ENCODE data around the gene ACP2. TPM values are rescaled to one million over a fixed set of nuclear protein-coding genes. Genes with fewer than 3 reads are reported as not detected.

ACP2 gene
- total RNA-seq, 1 donor from 2014 or later: 22.5 TPM

GRCh38 chr11:47244448-47245350 lies 3.9 kb downstream of the ACP2 start:
- Mint-ChIP-seq H3K27me3 (no peaks in the 10 kb centered on the region), H3K9me3 (no peaks in the 10 kb centered on the region), H3K36me3 (ENCODE audit: low read depth) (peaks cover 74% of the 10 kb centered on the region), H3K4me1 (peaks cover 21% of the 10 kb centered on the region), H3K27ac (peak overlapping the region; percentile 35), H3K4me3 (no peak overlapping the region)
- intact Hi-C loops (cut with micrococcal nuclease): no loop called here
- ATAC-seq (ENCODE audit: low read depth): no peak
- no peak for DNase-seq
- ChIA-PET POLR2A (no interaction called here), CTCF (no interaction called here)
- TF ChIP-seq CTCF (IDR thresholded peaks at IDR 0.05): no peak

GRCh38 chr11:47243454-47243853 lies 5.2 kb downstream of the ACP2 start:
- POLR2A ChIA-PET: no interaction called here
- CTCF ChIA-PET: interaction anchor here (1.5 kb wide), 1 partner anchor 17 kb away, joined by 4 read pairs; no protein-coding TSS in a partner anchor
- TF ChIP-seq CTCF (IDR thresholded peaks at IDR 0.05): no peak
- intact Hi-C loops (cut with micrococcal nuclease): no loop called here
- Mint-ChIP-seq H3K27me3 (no peaks in the 10 kb centered on the region), H3K4me1 (peaks cover 11% of the 10 kb centered on the region), H3K9me3 (no peaks in the 10 kb centered on the region), H3K4me3 (no peak overlapping the region), H3K36me3 (ENCODE audit: low read depth) (peaks cover 82% of the 10 kb centered on the region), H3K27ac (no peak overlapping the region)
- ATAC-seq (ENCODE audit: low read depth) (no peak), DNase-seq (no peak)

GRCh38 chr11:47242596-47243192 lies 5.9 kb downstream of the ACP2 start:
- Mint-ChIP-seq H3K27ac (no peak overlapping the region), H3K4me1 (peaks cover 4% of the 10 kb centered on the region), H3K9me3 (no peaks in the 10 kb centered on the region), H3K36me3 (ENCODE audit: low read depth) (peaks cover 87% of the 10 kb centered on the region), H3K4me3 (no peak overlapping the region), H3K27me3 (no peaks in the 10 kb centered on the region)
- DNase-seq (no peak), ATAC-seq (ENCODE audit: low read depth) (no peak)
- intact Hi-C loops (cut with micrococcal nuclease): no loop called here
- POLR2A ChIA-PET: no interaction called here
- TF ChIP-seq CTCF (IDR thresholded peaks at IDR 0.05): no peak
- CTCF ChIA-PET: interaction anchor here (1.4 to 1.5 kb wide), 2 partner anchors 17 to 56 kb away, joined by 3 to 4 read pairs; partner anchors contain the start of gene PACSIN3

DNA sequence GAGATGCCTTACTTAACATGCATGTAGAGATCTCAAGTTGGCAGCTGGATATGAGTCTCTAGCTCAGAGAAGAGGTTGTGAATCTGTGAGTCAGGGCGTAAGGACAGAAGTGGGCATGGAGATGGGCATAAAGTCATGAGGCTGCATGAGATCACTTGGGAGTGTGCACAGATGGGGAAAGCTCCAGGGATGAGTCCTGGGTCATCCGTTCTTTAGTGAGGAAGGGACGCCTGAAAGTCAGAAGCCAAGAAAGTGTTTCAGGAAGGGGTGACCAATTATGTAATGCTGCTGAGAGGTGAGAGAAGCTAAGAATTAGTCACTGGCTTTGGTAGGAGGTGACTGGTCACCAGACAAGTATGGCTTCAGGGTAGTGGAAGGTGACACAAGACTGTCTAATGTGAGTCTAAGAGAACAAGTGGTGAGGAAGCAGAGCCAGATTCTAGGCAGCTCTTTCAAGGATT lies 6.7 kb downstream of the ACP2 start:
- peaks cover 89% of the 10 kb centered on the region for H3K36me3 Mint-ChIP-seq (ENCODE audit: low read depth)
- ChIA-PET POLR2A (no interaction called here), CTCF (interaction anchor here (1.4 kb wide), 1 partner anchor 55 kb away, joined by 3 read pairs; the partner anchor contains the start of gene PACSIN3)
- intact Hi-C loops (cut with micrococcal nuclease): no loop called here
- H3K27ac Mint-ChIP-seq: peak overlapping the region; percentile 13
- H3K4me3 Mint-ChIP-seq: no peak overlapping the region
- no peaks in the 10 kb centered on the region for H3K27me3 Mint-ChIP-seq
- H3K4me1 Mint-ChIP-seq: no peaks in the 10 kb centered on the region
- ATAC-seq (ENCODE audit: low read depth) (no peak), DNase-seq (no peak)
- no peak for TF ChIP-seq CTCF (IDR thresholded peaks at IDR 0.05)
- no peaks in the 10 kb centered on the region for H3K9me3 Mint-ChIP-seq

DNA sequence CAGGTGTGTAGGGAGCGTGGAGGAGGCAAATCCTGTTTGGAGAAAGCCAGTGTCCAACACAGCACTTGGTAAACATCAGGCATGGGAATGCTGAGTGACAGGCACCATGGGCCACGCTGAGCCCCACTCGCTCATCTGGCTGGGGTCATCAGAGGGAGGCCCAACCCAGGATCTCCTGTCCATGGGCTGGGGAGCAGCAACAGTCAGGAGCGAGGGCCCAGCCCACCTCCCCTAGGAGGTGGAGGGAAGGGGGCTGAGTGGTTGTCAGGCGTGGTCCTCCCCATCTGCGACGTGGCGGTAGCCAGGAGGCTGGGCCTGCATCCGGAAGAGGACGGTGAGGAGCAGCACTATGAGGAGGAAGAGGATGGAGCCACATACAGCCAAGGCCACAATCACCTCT lies 8.8 kb downstream of the ACP2 start:
- ATAC-seq (ENCODE audit: low read depth): no peak
- POLR2A ChIA-PET: interaction anchor here (1.9 kb wide), 1 partner anchor 25 kb away, joined by 6 read pairs; the partner anchor contains the start of gene DDB2
- no peak for TF ChIP-seq CTCF (IDR thresholded peaks at IDR 0.05)
- Mint-ChIP-seq H3K4me1 (no peaks in the 10 kb centered on the region), H3K27me3 (no peaks in the 10 kb centered on the region), H3K4me3 (no peak overlapping the region), H3K27ac (no peak overlapping the region), H3K9me3 (no peaks in the 10 kb centered on the region), H3K36me3 (ENCODE audit: low read depth) (peaks cover 85% of the 10 kb centered on the region)
- intact Hi-C loops (cut with micrococcal nuclease): no loop called here
- DNase-seq: no peak
- CTCF ChIA-PET: interaction anchor here (0.6 kb wide), 1 partner anchor 588 kb away, joined by 3 read pairs; no protein-coding TSS in a partner anchor
